ENCODE data around the gene FBXW11. TPM values are rescaled to one million over a fixed set of nuclear protein-coding genes. Genes with fewer than 3 reads are reported as not detected.

The FBXW11 gene
- total RNA-seq, 1 experiment from 2014 or later = 54.8 TPM

GRCh38 chr5:171908638-171909037 lies 97.8 kb downstream of the FBXW11 start:
- Histone ChIP-seq H3K36me3 (ENCODE audit: low read depth) (no peaks in the 10 kb centered on the region; the same call in 1 of the 2 replicates), H2AFZ (no peak overlapping the region), H3K9me3 (ENCODE audit: insufficient read depth, low read depth) (no peaks in the 10 kb centered on the region), H3K4me2 (no peak overlapping the region), H3K27ac (no peak overlapping the region), H3K9me2 (ENCODE audit: insufficient read depth) (no peaks in the 10 kb centered on the region), H3K79me2 (ENCODE audit: low read depth) (peaks cover 40% of the 10 kb centered on the region; the same call in 1 of the 2 replicates), H3K4me3 (no peak overlapping the region), H3K4me1 (replicated peaks; ENCODE audit: insufficient read depth) (no peaks in the 10 kb centered on the region), H3K27me3 (ENCODE audit: insufficient read depth, low read depth) (no peaks in the 10 kb centered on the region), H3F3A (ENCODE audit: insufficient read depth, low read depth) (peaks cover 23% of the 10 kb centered on the region; the same call in 1 of the 2 replicates), H4K20me1 (ENCODE audit: insufficient read depth) (peaks cover 24% of the 10 kb centered on the region)
- no peak for DNase-seq
- ChIA-PET CTCF (interaction anchor here (0.6 to 1.2 kb wide), 3 partner anchors 99 to 383 kb away, joined by 3 to 8 read pairs (median 4); no protein-coding TSS in a partner anchor), POLR2A (ENCODE audit: unreplicated experiment) (interaction anchor here (0.7 kb wide), 1 partner anchor 20 kb away, joined by 6 read pairs; no protein-coding TSS in a partner anchor)
- intact Hi-C loops (cut with micrococcal nuclease; ENCODE audit: unreplicated experiment) = loop anchor here (5.0 to 10.0 kb wide), 2 partner anchors 276 to 1164 kb away; no protein-coding TSS in a partner anchor
- BruUV-seq (replicated peaks) = no TSS peak
- TF ChIP-seq, protein P1, sequence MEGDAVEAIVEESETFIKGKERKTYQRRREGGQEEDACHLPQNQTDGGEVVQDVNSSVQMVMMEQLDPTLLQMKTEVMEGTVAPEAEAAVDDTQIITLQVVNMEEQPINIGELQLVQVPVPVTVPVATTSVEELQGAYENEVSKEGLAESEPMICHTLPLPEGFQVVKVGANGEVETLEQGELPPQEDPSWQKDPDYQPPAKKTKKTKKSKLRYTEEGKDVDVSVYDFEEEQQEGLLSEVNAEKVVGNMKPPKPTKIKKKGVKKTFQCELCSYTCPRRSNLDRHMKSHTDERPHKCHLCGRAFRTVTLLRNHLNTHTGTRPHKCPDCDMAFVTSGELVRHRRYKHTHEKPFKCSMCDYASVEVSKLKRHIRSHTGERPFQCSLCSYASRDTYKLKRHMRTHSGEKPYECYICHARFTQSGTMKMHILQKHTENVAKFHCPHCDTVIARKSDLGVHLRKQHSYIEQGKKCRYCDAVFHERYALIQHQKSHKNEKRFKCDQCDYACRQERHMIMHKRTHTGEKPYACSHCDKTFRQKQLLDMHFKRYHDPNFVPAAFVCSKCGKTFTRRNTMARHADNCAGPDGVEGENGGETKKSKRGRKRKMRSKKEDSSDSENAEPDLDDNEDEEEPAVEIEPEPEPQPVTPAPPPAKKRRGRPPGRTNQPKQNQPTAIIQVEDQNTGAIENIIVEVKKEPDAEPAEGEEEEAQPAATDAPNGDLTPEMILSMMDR (conservative IDR thresholded peaks at IDR 0.05) = no peak
- TF ChIP-seq EZH2 (IDR thresholded peaks at IDR 0.05; ENCODE audit: low read depth) = no peak

DNA sequence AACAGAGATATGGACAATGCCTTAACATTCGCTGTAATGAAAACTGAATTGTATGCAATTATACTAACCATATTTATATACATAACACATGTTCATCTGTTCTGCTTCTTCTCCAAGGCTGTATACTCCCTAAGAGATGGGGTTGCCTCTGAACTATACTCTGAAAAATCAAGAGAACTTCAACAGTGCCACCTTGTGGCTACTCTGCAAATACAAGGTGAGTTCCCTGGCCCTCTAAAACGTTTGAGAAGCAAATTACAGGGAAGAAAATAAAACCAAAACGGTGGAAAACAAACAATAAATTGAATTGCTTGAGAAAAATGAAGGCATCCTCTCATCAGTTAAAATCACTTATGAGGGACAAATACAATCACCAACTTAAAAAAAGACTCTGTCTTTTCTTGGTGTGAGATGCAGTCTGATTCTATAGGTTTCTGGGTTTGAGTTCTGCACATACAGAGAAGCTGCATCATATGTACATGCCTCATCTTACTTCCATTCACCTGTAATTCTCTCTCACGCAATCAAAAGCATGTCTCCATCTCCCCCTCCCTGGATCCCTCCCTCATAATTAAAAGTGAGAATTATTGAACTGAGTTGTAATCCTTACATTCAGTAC lies 98.6 kb downstream of the FBXW11 start:
- Histone ChIP-seq H3K9me3 (ENCODE audit: insufficient read depth, low read depth) (no peaks in the 10 kb centered on the region), H3K27me3 (ENCODE audit: insufficient read depth, low read depth) (no peaks in the 10 kb centered on the region), H4K20me1 (ENCODE audit: insufficient read depth) (peaks cover 20% of the 10 kb centered on the region), H2AFZ (no peak overlapping the region), H3K4me1 (replicated peaks; ENCODE audit: insufficient read depth) (no peaks in the 10 kb centered on the region), H3K4me2 (no peak overlapping the region), H3K36me3 (ENCODE audit: low read depth) (peaks cover 3% of the 10 kb centered on the region; the same call in 1 of the 2 replicates), H3K9me2 (ENCODE audit: insufficient read depth) (no peaks in the 10 kb centered on the region), H3K27ac (no peak overlapping the region), H3F3A (ENCODE audit: insufficient read depth, low read depth) (peaks cover 17% of the 10 kb centered on the region; the same call in 1 of the 2 replicates), H3K4me3 (no peak overlapping the region), H3K79me2 (ENCODE audit: low read depth) (peaks cover 48% of the 10 kb centered on the region)
- no TSS peak for BruUV-seq (replicated peaks)
- CTCF ChIA-PET = interaction anchor here (0.6 to 1.2 kb wide), 3 partner anchors 99 to 384 kb away, joined by 3 to 8 read pairs (median 4); no protein-coding TSS in a partner anchor
- intact Hi-C loops (cut with micrococcal nuclease; ENCODE audit: unreplicated experiment) = loop anchor here (1.0 to 10.0 kb wide), 4 partner anchors 276 to 1163 kb away; no protein-coding TSS in a partner anchor
- no peak for TF ChIP-seq EZH2 (IDR thresholded peaks at IDR 0.05; ENCODE audit: low read depth)
- TF ChIP-seq, protein P1 (conservative IDR thresholded peaks at IDR 0.05) = peak; percentile 87
- POLR2A ChIA-PET (ENCODE audit: unreplicated experiment) = no interaction called here
- DNase-seq = peak; percentile 37 to 56

DNA sequence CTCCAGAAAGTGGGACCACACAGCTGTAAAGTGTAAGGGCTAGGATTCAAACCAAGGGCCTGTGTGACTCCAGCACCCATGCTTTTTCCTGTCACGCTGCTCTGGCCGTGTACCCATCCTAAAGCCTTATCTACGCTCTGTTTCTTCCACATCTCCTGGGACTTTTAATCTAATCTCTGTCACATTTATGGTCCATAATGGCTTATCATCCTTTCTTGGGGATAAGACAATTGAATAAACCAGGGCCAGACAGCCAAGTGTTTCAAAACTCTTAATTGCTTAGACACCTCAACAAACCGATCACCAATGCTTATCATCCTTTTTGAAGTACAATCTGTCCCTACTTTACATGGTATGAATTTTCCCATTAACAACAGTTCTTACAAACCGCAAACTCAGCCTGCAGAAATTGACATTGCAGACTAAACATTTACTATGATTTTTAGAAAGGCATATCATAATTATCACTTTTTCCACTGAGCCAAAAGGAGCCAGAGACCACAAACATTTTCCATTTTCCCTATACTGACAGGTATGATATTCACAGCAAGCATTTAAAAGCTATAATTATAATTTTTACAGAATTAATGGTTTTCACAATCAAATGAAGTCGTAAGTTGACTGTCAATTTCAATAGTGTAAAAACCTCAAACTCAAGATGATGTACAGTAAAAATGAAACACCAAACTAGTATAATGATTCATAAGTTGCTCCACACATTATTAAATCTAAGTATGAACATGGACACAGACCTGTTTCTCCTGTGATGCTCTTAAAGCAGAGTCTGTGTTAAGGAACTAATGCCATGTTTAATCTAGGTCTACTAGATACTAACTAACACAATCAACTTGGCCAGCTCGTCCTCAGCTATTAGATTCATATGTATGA lies 99.5 kb downstream of the FBXW11 start:
- no peak for TF ChIP-seq EZH2 (IDR thresholded peaks at IDR 0.05; ENCODE audit: low read depth)
- TF ChIP-seq, protein P1 (conservative IDR thresholded peaks at IDR 0.05) = no peak
- CTCF ChIA-PET = no interaction called here
- BruUV-seq (replicated peaks) = no TSS peak
- no peaks in the 10 kb centered on the region for H3K9me3 ChIP-seq (ENCODE audit: insufficient read depth, low read depth)
- no peak overlapping the region for H3K4me2 ChIP-seq
- no peaks in the 10 kb centered on the region for H3K9me2 ChIP-seq (ENCODE audit: insufficient read depth)
- intact Hi-C loops (cut with micrococcal nuclease; ENCODE audit: unreplicated experiment) = loop anchor here (1.0 to 10.0 kb wide), 4 partner anchors 275 to 1162 kb away; no protein-coding TSS in a partner anchor
- peaks cover 15% of the 10 kb centered on the region for H4K20me1 ChIP-seq (ENCODE audit: insufficient read depth)
- H3K4me3 ChIP-seq = no peak overlapping the region
- H3K27me3 ChIP-seq (ENCODE audit: insufficient read depth, low read depth) = no peaks in the 10 kb centered on the region
- POLR2A ChIA-PET (ENCODE audit: unreplicated experiment) = interaction anchor here (0.6 kb wide), 1 partner anchor 100 kb away, joined by 3 read pairs; the partner anchor contains the start of gene FBXW11
- no peak for DNase-seq
- peaks cover 5% of the 10 kb centered on the region; the same call in 1 of the 2 replicates for H3K36me3 ChIP-seq (ENCODE audit: low read depth)
- peaks cover 53% of the 10 kb centered on the region for H3K79me2 ChIP-seq (ENCODE audit: low read depth)
- no peak overlapping the region for H2AFZ ChIP-seq
- H3K27ac ChIP-seq = no peak overlapping the region
- H3F3A ChIP-seq (ENCODE audit: insufficient read depth, low read depth) = peaks cover 12% of the 10 kb centered on the region; the same call in 1 of the 2 replicates
- H3K4me1 ChIP-seq (replicated peaks; ENCODE audit: insufficient read depth) = no peaks in the 10 kb centered on the region
